ENCODE results near the gene PCDH9. TPM values are rescaled to one million over a fixed set of nuclear protein-coding genes. Genes with fewer than 3 reads are reported as not detected.
A peak's percentile ranks its signal among the peaks of the same experiment; 100 is the strongest.

The PCDH9 gene, protein sequence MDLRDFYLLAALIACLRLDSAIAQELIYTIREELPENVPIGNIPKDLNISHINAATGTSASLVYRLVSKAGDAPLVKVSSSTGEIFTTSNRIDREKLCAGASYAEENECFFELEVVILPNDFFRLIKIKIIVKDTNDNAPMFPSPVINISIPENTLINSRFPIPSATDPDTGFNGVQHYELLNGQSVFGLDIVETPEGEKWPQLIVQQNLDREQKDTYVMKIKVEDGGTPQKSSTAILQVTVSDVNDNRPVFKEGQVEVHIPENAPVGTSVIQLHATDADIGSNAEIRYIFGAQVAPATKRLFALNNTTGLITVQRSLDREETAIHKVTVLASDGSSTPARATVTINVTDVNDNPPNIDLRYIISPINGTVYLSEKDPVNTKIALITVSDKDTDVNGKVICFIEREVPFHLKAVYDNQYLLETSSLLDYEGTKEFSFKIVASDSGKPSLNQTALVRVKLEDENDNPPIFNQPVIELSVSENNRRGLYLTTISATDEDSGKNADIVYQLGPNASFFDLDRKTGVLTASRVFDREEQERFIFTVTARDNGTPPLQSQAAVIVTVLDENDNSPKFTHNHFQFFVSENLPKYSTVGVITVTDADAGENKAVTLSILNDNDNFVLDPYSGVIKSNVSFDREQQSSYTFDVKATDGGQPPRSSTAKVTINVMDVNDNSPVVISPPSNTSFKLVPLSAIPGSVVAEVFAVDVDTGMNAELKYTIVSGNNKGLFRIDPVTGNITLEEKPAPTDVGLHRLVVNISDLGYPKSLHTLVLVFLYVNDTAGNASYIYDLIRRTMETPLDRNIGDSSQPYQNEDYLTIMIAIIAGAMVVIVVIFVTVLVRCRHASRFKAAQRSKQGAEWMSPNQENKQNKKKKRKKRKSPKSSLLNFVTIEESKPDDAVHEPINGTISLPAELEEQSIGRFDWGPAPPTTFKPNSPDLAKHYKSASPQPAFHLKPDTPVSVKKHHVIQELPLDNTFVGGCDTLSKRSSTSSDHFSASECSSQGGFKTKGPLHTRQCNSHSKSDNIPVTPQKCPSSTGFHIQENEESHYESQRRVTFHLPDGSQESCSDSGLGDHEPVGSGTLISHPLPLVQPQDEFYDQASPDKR (N-terminal part only)
- under 0.01 and 0.06 TPM in 2 replicates for total RNA-seq (2014; rRNA removed; shearing (Covaris generic))

DNA sequence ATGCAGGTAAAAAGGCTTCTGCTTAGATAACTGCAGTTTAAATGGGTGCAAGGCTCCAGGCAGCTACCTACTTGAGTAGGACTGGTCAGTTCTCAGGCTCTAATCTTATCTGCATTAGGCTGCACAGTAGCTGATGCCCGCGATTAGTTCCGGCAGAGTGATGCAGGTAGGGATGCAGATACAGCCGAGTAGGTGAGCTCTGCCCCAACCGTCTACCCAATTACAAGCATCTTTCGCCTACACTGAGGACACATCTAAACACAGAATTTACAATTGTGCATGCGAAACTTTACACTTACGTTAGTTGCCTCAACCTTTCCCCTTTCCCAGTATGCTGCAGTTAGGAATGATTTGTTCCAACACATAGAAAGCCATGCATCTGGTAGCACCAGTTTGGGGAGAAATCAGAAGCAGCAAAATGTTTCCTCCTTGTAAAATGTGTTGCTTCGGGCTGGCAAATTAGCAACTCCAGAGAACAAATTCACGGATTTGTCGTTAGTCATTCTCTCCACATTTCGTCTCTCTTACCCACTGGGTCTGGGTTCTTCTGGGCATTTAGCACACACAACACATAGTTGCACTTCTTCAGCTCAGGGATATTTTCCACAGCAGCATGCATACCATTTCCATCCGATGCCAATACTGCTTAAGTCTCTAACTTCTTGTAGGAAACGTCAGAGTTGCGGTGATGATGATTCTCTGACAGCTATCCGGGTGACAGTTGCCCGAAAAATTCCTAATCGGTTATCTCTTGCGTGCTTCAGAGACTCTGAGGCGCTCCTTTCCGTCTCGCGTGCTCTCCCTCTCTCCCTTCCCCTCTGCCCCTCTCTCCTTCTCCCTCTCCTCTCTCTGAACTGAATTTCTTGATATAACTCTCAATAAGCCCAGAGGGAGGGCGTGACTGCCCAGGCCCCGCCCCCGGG is at the start of gene PCDH9:
Gene PCDH9, minus strand, starts transcription at position 856 of the 923 bp plus-strand sequence. CDS start 1,896 bp downstream, outside the sequence.
- no peak for DNase-seq (ENCODE audit: low read depth)

DNA sequence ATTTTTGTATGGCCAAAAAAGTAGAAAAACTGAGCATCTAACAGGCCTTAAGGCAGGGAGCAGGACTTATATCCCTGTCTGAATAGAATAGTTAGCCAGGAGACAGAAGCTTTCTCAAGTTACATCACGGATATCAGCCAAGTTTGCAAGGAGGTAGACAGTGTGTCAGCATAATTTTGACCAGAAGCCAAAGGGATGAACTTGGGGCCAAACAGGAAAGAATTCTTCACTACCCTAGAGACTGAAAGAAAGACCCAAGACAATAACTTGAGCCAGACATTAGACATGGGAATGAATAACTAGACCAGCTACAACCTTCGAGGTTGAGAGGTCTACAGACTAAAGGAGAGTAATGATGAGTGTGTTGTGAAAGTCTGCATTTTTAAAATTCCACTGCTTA is 48.1 kb upstream of the PCDH9 start:
- no peak for DNase-seq (ENCODE audit: low read depth)

DNA sequence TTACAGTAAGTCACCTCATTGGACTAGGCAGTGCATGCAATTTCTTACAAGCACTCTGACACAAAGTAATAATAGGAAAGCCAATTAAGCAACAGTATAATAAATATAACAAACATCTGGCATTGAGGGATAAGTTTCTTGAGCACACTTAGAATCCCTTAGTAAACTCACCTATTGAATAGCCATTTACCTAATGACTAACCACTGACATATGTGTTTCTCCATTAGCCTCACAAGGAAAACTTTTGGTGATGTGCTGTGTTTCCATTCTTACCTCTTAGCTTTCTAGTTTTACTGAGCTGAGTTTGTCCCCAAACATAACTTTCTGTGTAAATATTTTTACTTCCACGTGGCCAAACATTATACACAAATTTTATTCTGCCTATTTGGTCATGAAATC is 47.4 kb upstream of the PCDH9 start:
- DNase-seq (ENCODE audit: low read depth), result no peak

DNA sequence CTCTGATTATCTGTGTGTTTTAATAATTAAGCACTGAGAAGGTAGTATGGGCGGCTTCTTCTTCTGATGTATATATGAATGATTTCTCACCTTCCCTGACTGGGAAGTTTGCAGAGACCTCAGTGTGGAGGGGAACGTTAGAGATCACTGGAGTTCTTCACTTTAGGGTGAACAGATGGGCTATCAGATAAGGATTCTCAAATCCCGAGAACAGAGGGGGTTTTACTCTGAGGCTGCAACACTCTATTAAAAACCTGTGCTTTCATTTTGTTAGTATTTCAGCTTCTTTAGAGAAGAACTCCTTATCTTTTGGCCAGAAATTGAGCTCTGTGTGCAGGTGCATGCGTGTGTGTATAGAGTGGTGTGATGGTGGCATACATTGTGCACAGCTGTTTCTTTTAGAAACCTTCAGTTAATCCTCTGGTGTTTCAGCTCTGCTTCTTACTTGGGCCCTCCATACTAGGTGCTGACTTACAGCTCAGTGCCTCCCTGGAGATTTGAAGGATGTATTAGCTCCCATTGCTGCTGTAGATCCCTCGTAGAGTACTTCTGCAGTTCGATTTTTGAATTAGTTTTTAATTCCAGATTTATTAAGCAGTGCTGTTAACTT is 45.3 kb upstream of the PCDH9 start:
- no peak for DNase-seq (ENCODE audit: low read depth)

DNA sequence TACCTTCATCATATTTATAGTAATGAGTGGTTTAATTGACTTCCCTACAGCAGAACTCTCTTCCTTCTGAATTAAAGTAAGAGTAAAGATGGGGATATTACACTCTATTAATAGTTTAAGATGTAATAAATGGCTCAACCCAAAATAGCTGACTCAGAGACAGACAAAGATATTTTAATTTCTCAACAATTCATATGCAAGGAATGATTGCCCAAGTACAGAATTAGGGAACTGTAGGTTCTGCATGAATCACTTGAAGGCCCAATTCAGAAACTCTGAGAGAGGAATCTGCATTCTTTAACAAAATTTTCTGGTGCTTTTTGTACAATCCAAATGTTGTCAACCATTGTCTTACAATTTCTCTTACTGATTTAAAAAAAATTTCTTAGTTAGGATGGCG is 42.9 kb upstream of the PCDH9 start:
- no peak for DNase-seq (ENCODE audit: low read depth)

DNA sequence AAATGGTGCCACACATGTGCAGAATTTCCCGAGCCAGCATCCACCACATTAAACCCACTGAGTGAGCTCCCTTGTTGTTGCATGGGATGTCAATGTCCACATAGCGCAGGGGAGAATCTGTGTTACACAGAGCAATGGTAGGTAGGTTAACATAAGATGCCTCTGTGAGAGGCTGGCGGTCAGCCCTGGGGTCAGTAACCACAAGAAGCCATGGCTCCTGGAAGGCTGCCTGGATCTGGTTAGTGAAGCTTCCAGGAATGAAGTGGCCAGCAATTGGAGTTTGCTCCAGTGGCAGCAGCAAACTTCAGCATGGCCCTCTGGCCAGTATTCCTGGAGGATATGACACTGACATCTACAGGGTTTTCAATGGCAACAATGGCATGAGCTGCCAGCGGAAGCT is 37.0 kb upstream of the PCDH9 start:
- DNase-seq (ENCODE audit: low read depth), result no peak

DNA sequence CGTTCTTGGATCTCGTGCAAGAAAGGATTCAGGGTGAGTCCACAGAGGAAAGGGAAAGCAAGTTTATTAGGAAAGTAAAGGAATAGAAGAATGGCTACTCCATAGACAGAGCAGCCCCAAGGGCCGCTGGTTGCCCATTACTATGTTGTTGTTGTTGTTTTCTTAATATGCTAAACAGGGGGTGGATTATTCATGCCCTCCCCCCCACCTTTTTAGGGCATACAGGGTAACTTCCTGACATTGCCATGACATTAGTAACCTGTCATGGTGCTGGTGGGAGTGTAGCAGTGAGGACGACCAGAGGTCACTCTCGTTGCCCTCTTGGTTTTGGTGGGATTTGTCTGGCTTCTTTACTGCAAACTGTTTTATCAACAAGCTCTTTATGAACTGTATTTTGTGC is 29.1 kb upstream of the PCDH9 start:
- no peak for DNase-seq (ENCODE audit: low read depth)

DNA sequence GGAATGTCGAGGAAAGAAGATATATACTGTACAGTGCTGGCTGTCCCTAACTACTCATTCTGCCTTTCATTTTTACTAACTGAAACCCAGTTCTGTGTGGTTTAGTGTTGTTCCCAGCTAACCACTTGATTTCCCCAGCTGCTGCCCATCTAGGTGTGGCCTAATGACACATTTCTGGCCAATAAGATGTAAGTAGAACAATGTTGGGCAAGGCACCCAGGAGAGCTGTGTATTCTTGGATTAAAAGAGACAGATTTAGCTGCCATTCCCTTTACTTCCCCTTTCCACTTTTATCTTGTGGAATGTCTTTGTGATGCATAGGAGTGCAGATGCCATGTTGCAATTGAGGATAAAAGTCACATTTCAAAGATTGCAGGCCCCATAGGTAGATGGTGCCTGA is 28.3 kb upstream of the PCDH9 start:
- DNase-seq (ENCODE audit: low read depth), result no peak

DNA sequence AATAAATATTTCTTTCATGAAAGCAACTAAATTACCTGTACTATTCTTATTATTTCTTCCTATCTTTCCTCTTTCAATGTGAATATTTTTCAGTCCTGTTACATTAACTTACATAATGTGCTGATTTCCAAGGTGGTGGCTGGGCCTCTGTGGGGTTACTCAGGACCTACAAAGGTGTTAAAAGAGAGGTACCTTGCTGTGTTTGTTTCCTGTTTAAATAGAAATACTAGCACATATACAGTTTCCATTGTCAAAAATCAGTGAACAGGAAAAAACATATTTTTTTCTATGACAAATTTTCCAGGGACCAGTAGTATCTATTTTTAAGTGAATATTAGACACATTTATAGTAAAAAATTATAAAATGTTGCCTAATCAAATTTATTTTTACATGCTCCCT is 8.7 kb upstream of the PCDH9 start:
- DNase-seq (ENCODE audit: low read depth), result no peak

DNA sequence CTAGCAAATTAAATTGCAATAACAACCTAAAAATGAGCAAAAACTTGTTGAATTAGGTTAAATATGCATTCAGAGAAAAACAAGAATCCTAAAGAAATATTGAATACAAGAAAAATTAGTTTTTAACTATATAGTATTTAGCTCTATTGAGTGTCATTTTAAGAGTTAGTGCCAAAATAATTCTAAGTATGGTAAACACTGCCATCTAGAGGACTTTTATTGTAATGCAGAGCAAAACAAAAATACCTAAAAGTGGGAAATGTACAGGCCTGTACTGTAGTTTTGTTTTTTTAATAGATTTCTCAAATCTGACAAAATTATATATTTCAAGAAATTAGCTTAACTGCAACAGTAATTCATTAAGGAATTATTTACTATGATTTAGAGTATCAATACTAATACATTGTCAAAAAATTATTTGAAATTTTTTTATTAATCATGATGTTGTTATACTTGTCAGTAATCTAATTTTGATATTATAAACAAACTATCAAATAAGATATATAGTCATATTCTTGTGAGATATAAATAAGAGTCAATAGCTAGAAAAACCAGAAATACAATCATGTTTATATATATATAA is 8.2 kb upstream of the PCDH9 start:
- DNase-seq (ENCODE audit: low read depth), result no peak

DNA sequence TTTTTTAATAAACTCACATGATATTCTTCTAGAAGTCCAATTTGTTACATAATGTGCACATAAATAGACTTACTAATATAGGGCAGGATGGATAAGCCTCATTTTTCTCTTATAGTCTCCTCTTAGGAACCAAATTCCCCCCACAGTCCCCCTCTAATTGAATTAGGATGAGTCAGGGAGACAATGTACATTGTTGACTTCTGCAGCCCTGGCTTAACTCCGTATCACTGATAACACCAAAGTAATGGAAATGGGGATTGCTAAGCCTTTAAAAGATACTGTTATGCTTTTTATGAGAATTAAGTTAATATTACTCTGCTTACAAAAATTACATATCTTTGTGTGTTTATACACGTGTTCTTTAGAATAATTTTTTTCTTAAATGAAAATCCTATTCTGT is 5.1 kb upstream of the PCDH9 start:
- no peak for DNase-seq (ENCODE audit: low read depth)

DNA sequence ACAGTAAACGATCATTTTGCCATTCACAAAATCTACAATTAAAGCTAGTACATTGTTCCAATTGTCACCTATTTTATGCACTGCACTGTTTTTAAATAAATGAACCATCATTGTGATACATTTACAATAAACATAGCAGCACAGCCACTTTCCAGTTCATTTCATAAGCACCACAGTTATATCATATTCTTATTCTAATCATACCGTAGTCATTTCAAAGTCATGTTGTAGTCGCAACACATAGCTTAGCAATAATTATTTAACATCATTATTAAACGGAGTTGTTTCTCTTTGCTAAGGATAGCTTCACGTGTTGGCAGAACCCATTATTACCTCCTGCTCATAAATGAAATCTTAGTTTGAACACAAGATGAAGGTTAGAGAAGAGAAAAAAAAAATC is 2.2 kb upstream of the PCDH9 start:
- no peak for DNase-seq (ENCODE audit: low read depth)

DNA sequence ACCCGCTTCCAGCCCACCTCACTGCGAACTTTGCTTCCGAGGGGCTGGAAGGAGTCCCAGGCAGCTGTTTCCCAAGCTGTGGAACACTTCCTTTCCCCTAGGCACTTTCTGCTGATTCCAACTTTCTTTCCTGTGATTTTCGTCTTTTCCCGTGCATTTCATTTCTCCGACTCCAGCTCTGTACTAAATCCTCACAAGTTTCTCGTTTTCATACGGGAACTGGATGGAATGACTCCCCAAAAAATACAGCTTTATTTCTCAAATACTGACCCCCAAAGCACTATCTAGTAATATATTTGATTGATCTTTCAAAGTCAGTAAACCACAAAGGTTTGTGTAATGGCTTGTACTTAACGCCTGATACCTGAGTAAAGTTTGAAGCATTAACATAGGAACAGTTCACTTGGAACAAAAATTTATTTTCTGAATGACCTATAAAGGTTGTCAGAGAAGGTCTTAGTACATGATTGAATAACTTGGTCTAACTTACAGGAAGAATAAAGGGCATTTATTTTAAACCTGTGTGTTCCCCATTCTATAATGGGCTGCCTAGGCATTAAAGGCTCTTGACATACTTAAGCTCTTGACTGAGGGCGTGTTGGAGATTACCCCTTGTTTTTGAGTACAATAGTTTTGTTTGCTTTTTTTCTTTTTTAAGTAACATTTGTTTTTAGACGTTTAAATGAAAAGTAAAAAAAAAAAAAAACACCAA is 1.3 kb upstream of the PCDH9 start:
- DNase-seq (ENCODE audit: low read depth), result no peak

DNA sequence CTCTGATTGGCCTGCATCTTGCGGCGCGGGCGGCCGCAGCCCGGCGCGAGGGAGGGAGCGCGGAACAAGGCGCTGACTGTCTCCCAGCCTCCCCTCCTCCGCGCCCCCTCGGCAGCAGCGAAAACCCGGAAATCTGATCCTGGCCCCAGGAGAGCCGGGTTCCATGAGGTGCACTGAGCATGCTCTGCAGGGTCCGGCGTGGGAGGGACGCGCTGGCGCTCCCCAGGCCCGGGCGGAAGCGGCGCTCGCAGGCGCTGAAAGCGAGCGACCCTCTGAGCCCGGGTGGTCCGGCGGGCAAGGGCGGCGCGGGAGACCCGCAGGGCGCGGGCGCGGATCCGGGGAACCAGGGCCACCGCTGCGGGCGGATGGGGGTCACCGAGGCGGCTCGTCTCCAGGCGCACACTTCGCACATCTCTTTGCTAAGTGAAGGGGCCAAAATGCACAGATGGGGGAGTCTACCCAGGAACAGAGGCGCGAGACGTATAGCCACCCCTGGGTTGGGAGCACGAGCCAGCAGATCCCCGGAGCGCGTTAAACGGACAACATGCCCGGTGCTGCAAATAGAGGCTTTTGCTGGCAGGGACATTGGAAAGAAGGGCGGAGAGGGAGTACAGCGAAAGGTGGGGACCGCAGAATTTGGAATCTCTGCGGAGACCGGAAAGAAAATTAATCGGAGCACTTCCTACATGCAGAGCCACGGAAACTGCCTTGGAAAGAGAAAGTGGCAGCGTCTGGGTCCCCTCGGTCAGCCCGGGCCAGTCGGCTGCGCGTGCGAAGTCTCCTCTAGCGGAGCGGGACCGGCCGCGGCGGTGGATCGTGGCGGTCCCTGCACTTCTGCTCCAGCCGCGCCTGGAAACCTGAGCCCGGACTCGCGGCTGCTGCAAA is 510 bp upstream of the PCDH9 start:
- DNase-seq (ENCODE audit: low read depth), result peak; percentile 90

DNA sequence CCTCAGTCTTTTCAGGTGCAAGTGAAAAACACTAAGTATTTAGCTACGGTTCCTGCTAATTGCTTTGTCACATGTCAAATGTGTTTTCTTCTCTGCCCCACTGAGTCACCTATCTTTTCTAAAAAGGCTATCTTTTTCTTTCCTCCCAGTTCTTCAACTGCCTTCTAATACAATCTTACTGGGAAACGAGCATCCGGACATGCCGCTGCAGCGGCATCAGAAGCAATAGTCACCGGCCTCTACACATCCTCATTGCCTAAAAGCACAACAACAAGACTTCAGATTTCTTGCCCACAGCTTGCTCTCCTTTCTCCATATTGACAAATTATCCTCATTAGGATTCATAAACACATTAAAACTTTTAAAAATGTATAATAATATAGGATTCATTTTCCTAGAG is 1.2 kb downstream of the PCDH9 start:
- no peak for DNase-seq (ENCODE audit: low read depth)

DNA sequence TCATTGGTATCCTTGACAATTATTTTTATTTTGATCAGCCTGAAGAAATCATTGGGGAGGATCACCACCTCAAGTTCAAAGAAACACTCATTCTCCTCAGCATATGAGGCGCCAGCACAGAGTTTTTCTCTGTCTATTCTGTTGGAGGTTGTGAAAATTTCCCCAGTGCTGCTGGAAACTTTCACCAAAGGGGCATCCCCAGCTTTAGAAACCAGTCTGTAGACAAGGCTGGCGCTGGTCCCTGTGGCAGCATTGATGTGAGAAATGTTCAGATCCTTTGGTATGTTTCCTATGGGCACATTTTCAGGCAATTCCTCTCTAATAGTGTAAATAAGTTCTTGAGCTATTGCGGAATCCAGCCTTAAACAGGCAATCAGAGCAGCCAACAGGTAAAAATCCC is 2.1 kb downstream of the PCDH9 start:
- DNase-seq (ENCODE audit: low read depth), result no peak

DNA sequence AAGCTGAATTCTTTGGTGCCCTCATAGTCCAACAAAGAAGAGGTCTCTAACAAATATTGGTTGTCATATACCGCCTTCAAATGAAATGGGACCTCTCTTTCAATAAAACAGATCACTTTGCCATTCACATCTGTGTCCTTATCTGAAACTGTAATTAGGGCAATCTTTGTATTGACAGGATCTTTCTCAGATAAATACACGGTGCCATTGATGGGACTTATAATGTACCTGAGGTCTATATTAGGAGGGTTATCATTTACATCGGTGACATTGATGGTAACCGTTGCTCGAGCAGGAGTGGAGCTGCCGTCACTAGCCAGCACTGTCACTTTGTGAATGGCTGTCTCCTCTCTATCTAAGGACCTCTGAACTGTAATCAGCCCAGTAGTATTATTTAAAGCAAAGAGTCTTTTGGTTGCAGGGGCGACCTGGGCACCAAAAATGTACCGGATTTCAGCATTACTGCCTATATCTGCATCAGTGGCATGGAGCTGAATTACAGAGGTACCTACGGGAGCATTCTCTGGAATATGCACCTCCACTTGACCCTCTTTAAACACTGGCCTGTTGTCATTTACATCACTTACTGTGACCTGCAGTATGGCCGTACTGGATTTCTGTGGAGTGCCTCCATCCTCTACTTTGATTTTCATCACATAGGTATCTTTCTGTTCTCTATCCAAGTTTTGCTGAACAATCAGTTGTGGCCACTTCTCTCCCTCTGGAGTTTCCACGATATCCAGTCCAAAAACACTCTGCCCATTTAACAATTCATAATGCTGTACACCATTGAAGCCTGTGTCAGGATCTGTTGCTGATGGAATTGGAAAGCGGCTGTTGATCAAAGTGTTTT is 2.8 kb downstream of the PCDH9 start:
- no peak for DNase-seq (ENCODE audit: low read depth)

DNA sequence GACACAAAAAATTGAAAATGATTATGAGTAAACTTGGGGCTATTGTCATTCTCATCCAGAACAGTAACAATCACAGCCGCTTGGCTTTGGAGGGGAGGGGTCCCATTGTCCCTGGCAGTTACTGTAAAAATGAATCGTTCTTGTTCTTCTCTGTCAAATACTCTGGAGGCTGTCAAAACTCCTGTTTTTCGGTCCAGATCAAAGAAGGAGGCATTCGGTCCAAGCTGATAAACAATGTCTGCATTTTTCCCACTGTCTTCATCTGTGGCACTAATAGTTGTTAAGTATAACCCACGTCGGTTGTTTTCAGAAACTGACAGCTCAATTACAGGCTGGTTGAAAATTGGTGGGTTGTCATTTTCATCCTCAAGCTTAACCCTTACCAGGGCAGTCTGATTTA is 3.4 kb downstream of the PCDH9 start:
- DNase-seq (ENCODE audit: low read depth), result no peak

Data from Daoy (cell line).